ENCODE data around the gene ANKMY1. TPM values are rescaled to one million over a fixed set of nuclear protein-coding genes. Genes with fewer than 3 reads are reported as not detected.

The ANKMY1 gene
- polyA plus RNA-seq, 3 donors: 2.1 to 22.9 (median 2.9) TPM

GRCh38 chr2:240576036-240576435, 18.2 kb upstream of the ANKMY1 start:
- DNase-seq: no peak
- no peak overlapping the region for H2AFZ ChIP-seq (ENCODE audit: insufficient read depth, low read depth, low read length, poor library complexity, severe bottlenecking)
- H3K4me1 ChIP-seq (ENCODE audit: control insufficient read depth in 1 of 2, insufficient read depth in 2 of 2, low read length in 2 of 2): peaks cover 37 to 45% of the 10 kb centered on the region in 2 donors
- H3K27ac ChIP-seq (ENCODE audit: low read depth in 1 of 2, low read length in 2 of 2): no peak overlapping the region
- H3K4me2 ChIP-seq (replicated peaks; ENCODE audit: extremely low read depth, low read length, poor library complexity, severe bottlenecking): no peak overlapping the region
- Mint-ChIP-seq H3K4me1 (peaks cover 38% of the 10 kb centered on the region), H3K27me3 (ENCODE audit: low read depth in 3 of 3) (peaks cover 0 to 2% (median 2%) of the 10 kb centered on the region in 3 donors), H3K27ac (peak overlapping the region in 2 of 7 donors; percentile 50 to 63), H3K36me3 (peaks cover 53 to 70% of the 10 kb centered on the region in 2 donors), H3K9me3 (no peaks in the 10 kb centered on the region), H3K4me3 (no peak overlapping the region)
- peaks cover 65 to 79% of the 10 kb centered on the region in 2 donors for H3K36me3 ChIP-seq (replicated peaks in 1 of 2; ENCODE audit: control insufficient read depth in 1 of 2, insufficient read depth in 2 of 2, low read length in 2 of 2)
- peaks cover 100% of the 10 kb centered on the region for H4K20me1 ChIP-seq (ENCODE audit: insufficient read depth, low read length)
- no peaks in the 10 kb centered on the region for H3K27me3 ChIP-seq (ENCODE audit: control insufficient read depth in 2 of 2, insufficient read depth in 2 of 2, low read length in 2 of 2)
- H3K79me2 ChIP-seq (ENCODE audit: insufficient read depth, low read length): peaks cover 64% of the 10 kb centered on the region
- no peaks in the 10 kb centered on the region for H3K9me3 ChIP-seq (replicated peaks in 1 of 2; ENCODE audit: control insufficient read depth in 1 of 2, insufficient read depth in 1 of 2, low read length in 2 of 2)
- no peak overlapping the region for H3K9ac ChIP-seq (ENCODE audit: insufficient read depth, low read length, poor library complexity, severe bottlenecking)
- no peak overlapping the region for H3K4me3 ChIP-seq (replicated peaks in 1 of 3; ENCODE audit: low read depth in 2 of 3, low read length in 3 of 3)
- 82% methylated on average over 5 of the region's 6 CpGs for WGBS (ENCODE audit: insufficient coverage)
- intact Hi-C loops (cut with micrococcal nuclease): no loop called here
- TF ChIP-seq CTCF (IDR thresholded peaks at IDR 0.05): no peak

GRCh38 chr2:240575101-240575965, 17.5 kb upstream of the ANKMY1 start:
- H3K4me1 Mint-ChIP-seq: peaks cover 38% of the 10 kb centered on the region
- peak overlapping the region in 2 of 7 donors; percentile 50 to 63 for H3K27ac Mint-ChIP-seq

More at GRCh38 chr2:240575101-240575965, 17.5 kb upstream of the ANKMY1 start:
- TF ChIP-seq CTCF (IDR thresholded peaks at IDR 0.05): no peak
- Histone ChIP-seq H3K4me2 (replicated peaks; ENCODE audit: extremely low read depth, low read length, poor library complexity, severe bottlenecking) (no peak overlapping the region), H3K36me3 (replicated peaks in 1 of 2; ENCODE audit: control insufficient read depth in 1 of 2, insufficient read depth in 2 of 2, low read length in 2 of 2) (peaks cover 65 to 79% of the 10 kb centered on the region in 2 donors), H3K27me3 (ENCODE audit: control insufficient read depth in 2 of 2, insufficient read depth in 2 of 2, low read length in 2 of 2) (no peaks in the 10 kb centered on the region), H4K20me1 (ENCODE audit: insufficient read depth, low read length) (peaks cover 100% of the 10 kb centered on the region), H2AFZ (ENCODE audit: insufficient read depth, low read depth, low read length, poor library complexity, severe bottlenecking) (no peak overlapping the region), H3K79me2 (ENCODE audit: insufficient read depth, low read length) (peaks cover 64% of the 10 kb centered on the region), H3K4me3 (replicated peaks in 1 of 3; ENCODE audit: low read depth in 2 of 3, low read length in 3 of 3) (no peak overlapping the region), H3K4me1 (ENCODE audit: control insufficient read depth in 1 of 2, insufficient read depth in 2 of 2, low read length in 2 of 2) (peaks cover 37 to 45% of the 10 kb centered on the region in 2 donors), H3K9me3 (replicated peaks in 1 of 2; ENCODE audit: control insufficient read depth in 1 of 2, insufficient read depth in 1 of 2, low read length in 2 of 2) (no peaks in the 10 kb centered on the region), H3K27ac (ENCODE audit: low read depth in 1 of 2, low read length in 2 of 2) (no peak overlapping the region), H3K9ac (ENCODE audit: insufficient read depth, low read length, poor library complexity, severe bottlenecking) (no peak overlapping the region)
- H3K27me3 Mint-ChIP-seq (ENCODE audit: low read depth in 3 of 3): peaks cover 0 to 3% (median 0%) of the 10 kb centered on the region in 3 donors
- intact Hi-C loops (cut with micrococcal nuclease): no loop called here
- peaks cover 48 to 71% of the 10 kb centered on the region in 2 donors for H3K36me3 Mint-ChIP-seq
- no peak for DNase-seq
- no peak overlapping the region for H3K4me3 Mint-ChIP-seq
- WGBS (ENCODE audit: insufficient coverage): 95% methylated on average over 23 of the region's 23 CpGs
- no peaks in the 10 kb centered on the region for H3K9me3 Mint-ChIP-seq

Data from CD14-positive monocyte (primary cell).